Activated CD8-positive, alpha-beta memory T cell treated with anti-CD3 and anti-CD28 coated beads, Interleukin-2, amount 10 ng/mL, durations not matched to agents 7 days and 5 days (primary cell): ENCODE data around the gene DPP3. TPM values are rescaled to one million over a fixed set of nuclear protein-coding genes. Genes with fewer than 3 reads are reported as not detected.
"Not testable (repeated sequence)": the region's sequence is repeated elsewhere in the genome, so short reads cannot be mapped to it uniquely, and the experiment has no call there.

Experiments used
- ATAC-seq: fragments of 150-1000 bp; cut with Tn5 transposase; one replicate; pipeline ENCODE4 v1.10.0; 2021; ENCODE audit warnings: moderate library complexity
- CTCF ChIA-PET: fragments of 350-600 bp; sonication (Branson Sonifier 250); formaldehyde crosslinking; loops from one replicate; lab custom pipeline; 2021; ENCODE audit warnings: antibody characterized with exemption; lab: Charles Lee
- DNase-seq: peaks from one replicate; pipeline ENCODE4 v3.0.0-alpha.2; 2020
- H3K27ac Mint-ChIP-seq: one replicate; pipeline ENCODE4 v1.8.0; 2021; ENCODE audit warnings: mild to moderate bottlenecking, mixed read lengths
- H3K27me3 Mint-ChIP-seq: one replicate; pipeline ENCODE4 v1.8.0; 2021; ENCODE audit warnings: mixed read lengths
- H3K36me3 Mint-ChIP-seq: one replicate; pipeline ENCODE4 v1.8.0; 2021; ENCODE audit warnings: mild to moderate bottlenecking, mixed read lengths
- H3K4me1 Mint-ChIP-seq: one replicate; pipeline ENCODE4 v1.8.0; 2021; ENCODE audit warnings: mixed read lengths
- H3K4me3 Mint-ChIP-seq: one replicate; pipeline ENCODE4 v1.8.0; 2021; ENCODE audit warnings: mild to moderate bottlenecking, moderate library complexity, mixed read lengths
- H3K9me3 Mint-ChIP-seq: one replicate; pipeline ENCODE4 v1.8.0; 2022; ENCODE audit warnings: low read depth, mixed read lengths
- total RNA-seq, 2 experiments: library from RNA; stranded (reverse); gene quantifications; one replicate each; pipeline ENCODE4 v1.2.3, GENCODE V29; 2021

DPP3 gene, protein sequence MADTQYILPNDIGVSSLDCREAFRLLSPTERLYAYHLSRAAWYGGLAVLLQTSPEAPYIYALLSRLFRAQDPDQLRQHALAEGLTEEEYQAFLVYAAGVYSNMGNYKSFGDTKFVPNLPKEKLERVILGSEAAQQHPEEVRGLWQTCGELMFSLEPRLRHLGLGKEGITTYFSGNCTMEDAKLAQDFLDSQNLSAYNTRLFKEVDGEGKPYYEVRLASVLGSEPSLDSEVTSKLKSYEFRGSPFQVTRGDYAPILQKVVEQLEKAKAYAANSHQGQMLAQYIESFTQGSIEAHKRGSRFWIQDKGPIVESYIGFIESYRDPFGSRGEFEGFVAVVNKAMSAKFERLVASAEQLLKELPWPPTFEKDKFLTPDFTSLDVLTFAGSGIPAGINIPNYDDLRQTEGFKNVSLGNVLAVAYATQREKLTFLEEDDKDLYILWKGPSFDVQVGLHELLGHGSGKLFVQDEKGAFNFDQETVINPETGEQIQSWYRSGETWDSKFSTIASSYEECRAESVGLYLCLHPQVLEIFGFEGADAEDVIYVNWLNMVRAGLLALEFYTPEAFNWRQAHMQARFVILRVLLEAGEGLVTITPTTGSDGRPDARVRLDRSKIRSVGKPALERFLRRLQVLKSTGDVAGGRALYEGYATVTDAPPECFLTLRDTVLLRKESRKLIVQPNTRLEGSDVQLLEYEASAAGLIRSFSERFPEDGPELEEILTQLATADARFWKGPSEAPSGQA
- total RNA-seq: 10 to 100 TPM; 54.2 to 79.6 TPM

DNA sequence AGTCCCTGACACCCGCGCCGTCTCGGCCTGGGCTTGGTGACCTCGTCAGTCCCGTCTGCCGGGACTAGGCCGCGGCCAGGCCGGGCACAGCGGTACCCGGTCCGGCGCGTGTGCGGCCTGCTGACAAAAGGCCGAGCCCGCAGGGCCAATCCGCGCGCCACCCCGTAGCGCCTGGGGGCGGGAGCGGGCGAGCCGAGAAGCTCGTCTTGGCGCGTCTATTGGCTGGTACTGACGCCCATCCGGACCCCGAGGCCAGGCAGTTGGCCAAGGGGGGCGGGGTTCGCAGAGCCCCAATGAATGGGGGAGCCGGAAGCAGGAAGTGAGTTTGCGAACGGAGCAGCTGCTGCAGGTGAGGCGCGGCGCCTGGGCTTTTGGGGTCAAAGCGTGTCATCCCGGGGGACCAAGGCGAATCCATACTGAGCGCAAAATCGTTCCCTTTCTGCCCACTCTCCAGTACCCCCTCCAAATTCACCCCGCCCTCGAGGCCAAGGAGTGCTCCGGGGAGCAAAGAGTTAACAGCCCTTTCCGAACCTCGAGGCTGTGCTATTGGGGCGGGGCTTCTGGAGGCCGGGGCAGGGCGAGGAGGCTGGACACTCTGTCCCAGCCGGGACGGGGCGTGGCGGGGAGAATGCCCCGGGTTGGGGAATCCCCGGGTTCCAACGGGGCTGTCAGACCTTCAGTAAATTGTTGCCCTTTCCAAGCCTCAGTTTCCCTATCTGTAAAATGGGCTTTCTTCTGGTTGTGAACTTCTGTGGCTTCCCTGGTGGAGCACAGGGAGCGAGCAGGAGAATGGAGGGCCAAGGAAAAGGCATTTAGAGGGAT, at the start of gene DPP3:
DPP3 (plus strand) TSS at position 318 of the 822 bp plus-strand sequence. CDS start 1,767 bp downstream, outside the sequence.
- CTCF ChIA-PET: interaction anchor here (0.9 to 3.7 kb wide), 14 partner anchors 9 to 198 kb away, joined by 3 to 43 read pairs (median 6); partner anchors contain the start of genes MRPL11, PELI3, RBM4 and RBM4B
- Mint-ChIP-seq H3K4me3 (peak within 1 kb of the TSS; percentile 91), H3K36me3 (peaks cover 7% of the 10 kb centered on the region), H3K27me3 (no peaks in the 10 kb centered on the region), H3K4me1 (peaks cover 33% of the 10 kb centered on the region), H3K9me3 (no peaks in the 10 kb centered on the region), H3K27ac (peak within 1 kb of the TSS; percentile 93)
- DNase-seq: peak; percentile 98
- ATAC-seq: peak; percentile 98

DNA sequence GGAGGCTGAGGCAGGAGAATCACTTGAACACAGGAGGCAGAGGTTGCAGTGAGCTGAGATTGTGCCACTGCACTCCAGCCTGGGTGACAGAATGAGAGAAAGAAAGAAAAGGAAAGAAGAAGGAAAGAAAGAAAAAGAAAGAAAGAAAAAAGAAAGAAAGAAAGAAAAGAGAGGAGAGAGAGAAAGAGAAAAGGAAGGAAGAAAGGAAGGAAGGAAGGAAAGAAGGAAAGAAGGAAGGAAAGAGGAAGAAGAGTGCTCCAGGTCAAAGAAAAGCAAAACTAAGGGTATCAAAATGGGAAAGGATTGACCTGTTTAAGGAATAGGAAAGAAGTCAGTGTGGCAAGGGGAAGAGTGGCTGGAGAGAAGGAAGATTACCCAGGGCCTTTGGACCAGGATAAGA, 48.9 kb upstream of the DPP3 start:
- not testable (repeated sequence) for H3K4me1 Mint-ChIP-seq, DNase-seq, H3K27me3 Mint-ChIP-seq, ATAC-seq, H3K4me3 Mint-ChIP-seq, H3K27ac Mint-ChIP-seq, H3K36me3 Mint-ChIP-seq, H3K9me3 Mint-ChIP-seq
- CTCF ChIA-PET: interaction anchor here (1.0 to 5.0 kb wide), 3 partner anchors 23 to 247 kb away, joined by 3 to 37 read pairs (median 6); partner anchors contain the start of gene RBM4B

GRCh38 chr11:66431871-66432329, 48.3 kb upstream of the DPP3 start:
- not testable (repeated sequence) for H3K4me3 Mint-ChIP-seq, H3K36me3 Mint-ChIP-seq, H3K9me3 Mint-ChIP-seq, H3K4me1 Mint-ChIP-seq, DNase-seq, H3K27ac Mint-ChIP-seq, H3K27me3 Mint-ChIP-seq, ATAC-seq
- CTCF ChIA-PET: interaction anchor here (1.5 to 1.7 kb wide), 2 partner anchors 23 to 46 kb away, joined by 3 to 5 read pairs; no protein-coding TSS in a partner anchor

DNA sequence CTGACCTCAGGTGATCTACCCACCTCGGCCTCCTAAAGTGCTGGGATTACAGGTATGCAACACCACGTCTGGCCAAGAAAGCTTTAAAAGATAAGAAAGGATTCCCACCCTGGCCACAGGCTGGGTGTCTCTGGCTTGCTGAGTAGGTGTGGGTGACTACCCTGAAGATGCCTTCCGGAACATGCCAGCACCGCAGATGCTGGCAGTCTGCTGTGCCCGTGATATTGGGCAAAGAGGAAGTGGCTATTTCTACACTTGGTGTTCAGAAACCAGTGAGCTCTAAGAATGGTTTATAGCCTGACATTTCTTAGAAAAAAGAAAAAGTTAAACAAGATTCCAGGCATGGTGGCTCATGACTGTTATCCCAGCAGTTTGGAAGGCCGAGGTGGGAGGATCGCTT, 47.6 kb upstream of the DPP3 start:
- DNase-seq (no peak), ATAC-seq (no peak)
- no peaks in the 10 kb centered on the region for H3K27me3 Mint-ChIP-seq
- no peak overlapping the region for H3K4me3 Mint-ChIP-seq
- no peak overlapping the region for H3K27ac Mint-ChIP-seq
- CTCF ChIA-PET: interaction anchor here (1.5 to 1.8 kb wide), 3 partner anchors 11 to 46 kb away, joined by 3 to 5 read pairs (median 4); partner anchors contain the start of gene NPAS4
- peaks cover 9% of the 10 kb centered on the region for H3K36me3 Mint-ChIP-seq
- H3K9me3 Mint-ChIP-seq: no peaks in the 10 kb centered on the region
- peaks cover 9% of the 10 kb centered on the region for H3K4me1 Mint-ChIP-seq

- ATAC-seq: no peak
- no peaks in the 10 kb centered on the region for H3K27me3 Mint-ChIP-seq
- peaks cover 21% of the 10 kb centered on the region for H3K4me1 Mint-ChIP-seq
- peaks cover 7% of the 10 kb centered on the region for H3K36me3 Mint-ChIP-seq
- no peak for DNase-seq
- H3K9me3 Mint-ChIP-seq: no peaks in the 10 kb centered on the region
- peak overlapping the region; percentile 92 for H3K4me3 Mint-ChIP-seq
- H3K27ac Mint-ChIP-seq: peak overlapping the region; percentile 92
- CTCF ChIA-PET: interaction anchor here (0.6 to 4.4 kb wide), 27 partner anchors 9 to 240 kb away, joined by 3 to 46 read pairs (median 6); partner anchors contain the start of genes ACTN3, CD248, DPP3 and NPAS4
Observed at GRCh38 chr11:66437979-66438503, 42.2 kb upstream of the DPP3 start.

GRCh38 chr11:66438504-66439466, 41.4 kb upstream of the DPP3 start, which contains the start of gene MRPL11:
Gene MRPL11 (minus strand): TSS chr11:66438848. CDS start chr11:66438754, 94 bp downstream.
- Mint-ChIP-seq H3K27me3 (no peaks in the 10 kb centered on the region), H3K4me1 (peaks cover 21% of the 10 kb centered on the region), H3K4me3 (peak within 1 kb of the TSS; percentile 92), H3K36me3 (peaks cover 7% of the 10 kb centered on the region), H3K9me3 (peaks cover 3% of the 10 kb centered on the region), H3K27ac (peak within 1 kb of the TSS; percentile 92)
- ATAC-seq (peak; percentile 98), DNase-seq (peak; percentile 93)
- CTCF ChIA-PET: interaction anchor here (0.6 to 4.4 kb wide), 39 partner anchors 8 to 685 kb away, joined by 3 to 46 read pairs (median 5); partner anchors contain the start of genes ACTN3, CD248, DPP3 and NPAS4

DNA sequence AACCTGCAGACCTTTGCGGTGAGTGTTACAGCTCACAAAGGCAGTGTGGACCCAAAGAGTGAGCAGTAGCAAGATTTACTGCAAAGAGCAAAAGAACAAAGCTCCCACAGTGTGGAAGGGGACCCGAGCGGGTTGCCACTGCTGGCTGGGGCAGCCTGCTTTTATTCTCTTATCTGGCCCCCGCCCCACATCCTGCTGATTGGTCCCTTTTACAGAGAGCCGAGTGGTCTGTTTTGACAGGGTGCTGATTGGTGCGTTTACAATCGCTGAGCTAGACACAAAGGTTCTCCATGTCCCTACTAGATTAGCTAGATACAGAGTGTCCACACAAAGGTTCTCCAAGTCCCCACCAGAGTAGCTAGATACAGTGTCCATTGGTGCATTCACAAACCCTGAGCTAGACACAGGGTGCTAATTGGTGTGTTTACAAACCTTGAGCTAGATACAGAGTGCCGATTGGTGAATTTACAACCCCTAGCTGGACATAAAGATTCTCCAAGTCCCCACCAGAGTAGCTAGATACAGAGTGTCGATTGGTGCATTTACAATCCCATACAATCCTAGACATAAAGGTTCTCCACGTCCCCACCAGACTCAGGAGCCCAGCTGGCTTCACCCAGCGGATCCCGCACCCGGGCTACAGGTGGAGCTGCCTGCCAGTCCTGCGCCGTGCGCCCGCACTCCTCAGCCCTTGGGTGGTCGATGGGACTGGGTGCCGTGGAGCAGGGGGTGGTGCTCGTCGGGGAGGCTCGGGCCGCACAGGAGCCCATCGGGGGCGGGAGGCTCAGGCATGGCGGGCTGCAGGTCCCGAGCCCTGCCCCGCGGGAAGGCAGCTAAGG, 39.9 kb upstream of the DPP3 start:
- CTCF ChIA-PET: interaction anchor here (1.7 to 4.4 kb wide), 5 partner anchors 15 to 238 kb away, joined by 5 to 46 read pairs (median 23); partner anchors contain the start of genes DPP3, NPAS4 and RBM4B
- not testable (repeated sequence) for H3K36me3 Mint-ChIP-seq, DNase-seq, ATAC-seq, H3K9me3 Mint-ChIP-seq, H3K27me3 Mint-ChIP-seq, H3K27ac Mint-ChIP-seq, H3K4me3 Mint-ChIP-seq
- H3K4me1 Mint-ChIP-seq: peaks cover 21% of the 10 kb centered on the region

DNA sequence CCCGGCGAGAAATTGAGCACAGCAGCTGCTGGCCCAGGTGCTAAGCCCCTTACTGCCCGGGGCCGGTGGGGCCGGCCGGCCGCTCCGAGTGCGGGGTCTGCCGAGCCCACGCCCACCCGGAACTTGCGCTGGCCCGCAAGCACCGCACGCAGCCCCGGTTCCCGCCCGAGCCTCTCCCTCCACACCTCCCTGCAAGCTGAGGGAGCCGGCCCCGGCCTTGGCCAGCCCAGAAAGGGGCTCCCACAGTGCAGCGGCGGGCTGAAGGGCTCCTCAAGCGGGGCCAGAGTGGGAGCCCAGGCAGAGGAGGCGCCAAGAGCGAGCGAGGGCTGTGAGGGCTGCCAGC, 39.3 kb upstream of the DPP3 start:
- H3K36me3 Mint-ChIP-seq, H3K9me3 Mint-ChIP-seq, H3K27me3 Mint-ChIP-seq, H3K4me3 Mint-ChIP-seq, DNase-seq, H3K27ac Mint-ChIP-seq, ATAC-seq: not testable (repeated sequence)
- CTCF ChIA-PET: interaction anchor here (1.1 to 4.4 kb wide), 3 partner anchors 32 to 237 kb away, joined by 3 to 46 read pairs (median 5); partner anchors contain the start of gene RBM4B
- peaks cover 21% of the 10 kb centered on the region for H3K4me1 Mint-ChIP-seq

GRCh38 chr11:66443602-66444001, 36.6 kb upstream of the DPP3 start:
- Mint-ChIP-seq H3K27me3 (no peaks in the 10 kb centered on the region), H3K27ac (no peak overlapping the region), H3K9me3 (peaks cover 4% of the 10 kb centered on the region), H3K36me3 (no peaks in the 10 kb centered on the region), H3K4me3 (no peak overlapping the region), H3K4me1 (peaks cover 5% of the 10 kb centered on the region)
- CTCF ChIA-PET: no interaction called here
- DNase-seq: no peak
- ATAC-seq: no peak

- peaks cover 5% of the 10 kb centered on the region for H3K27me3 Mint-ChIP-seq
- no peak overlapping the region for H3K27ac Mint-ChIP-seq
- no peak for DNase-seq
- no peaks in the 10 kb centered on the region for H3K4me1 Mint-ChIP-seq
- CTCF ChIA-PET: interaction anchor here (1.0 to 1.2 kb wide), 2 partner anchors 8 to 38 kb away, joined by 3 to 5 read pairs; partner anchors contain the start of gene MRPL11
- no peaks in the 10 kb centered on the region for H3K36me3 Mint-ChIP-seq
- no peak overlapping the region for H3K4me3 Mint-ChIP-seq
- peaks cover 4% of the 10 kb centered on the region for H3K9me3 Mint-ChIP-seq
- ATAC-seq: no peak
Observed at GRCh38 chr11:66447012-66447411, 33.2 kb upstream of the DPP3 start.

DNA sequence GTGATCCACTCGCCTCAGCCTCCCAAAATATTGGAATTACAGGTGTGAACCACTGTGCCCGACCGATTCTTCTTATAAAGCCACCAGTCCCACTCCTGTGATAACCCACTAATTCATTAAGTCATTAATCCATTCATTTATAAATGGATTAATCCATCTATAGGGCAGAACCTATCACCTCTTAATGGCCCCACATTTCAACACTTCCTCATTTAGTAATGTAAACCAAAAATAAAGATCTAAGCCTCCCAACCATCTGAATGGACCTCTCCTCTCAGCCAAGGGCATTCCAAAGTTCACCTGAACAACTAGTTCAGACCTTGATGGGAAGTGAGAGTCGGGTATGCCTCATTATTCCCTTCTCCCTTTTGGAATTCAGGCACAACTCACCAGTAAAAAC, 31.7 kb upstream of the DPP3 start:
- DNase-seq (no peak), ATAC-seq (no peak)
- H3K27me3 Mint-ChIP-seq: peaks cover 6% of the 10 kb centered on the region
- CTCF ChIA-PET: no interaction called here
- no peak overlapping the region for H3K27ac Mint-ChIP-seq
- no peaks in the 10 kb centered on the region for H3K4me1 Mint-ChIP-seq
- no peak overlapping the region for H3K4me3 Mint-ChIP-seq
- H3K36me3 Mint-ChIP-seq: no peaks in the 10 kb centered on the region
- H3K9me3 Mint-ChIP-seq: peaks cover 4% of the 10 kb centered on the region
